HL-60/S4 treated with phorbol 12-myristate 13-acetate at 8.2 ng/mL for 4 days and 3 days (cell line): Measurements from ENCODE around the gene CALD1.

Experiments used
- in situ Hi-C: fragments of 300-500 bp; cut with MboI; formaldehyde crosslinking; loops from 2 replicates; pipeline ENCODE4 v1.15.0; 2022; ENCODE audit warnings: low sequenced_read_pairs

The CALD1 gene

GRCh38 chr7:134890246-134891240 lies 111.1 kb downstream of the CALD1 start:
- in situ Hi-C loops, result no loop called here

GRCh38 chr7:134891262-134891695 lies 111.8 kb downstream of the CALD1 start:
- in situ Hi-C loops, result no loop called here

- in situ Hi-C loops, result no loop called here
Observed at GRCh38 chr7:134891696-134892678, 112.6 kb downstream of the CALD1 start.

- in situ Hi-C loops, result no loop called here
Observed at GRCh38 chr7:134892963-134893362, 113.5 kb downstream of the CALD1 start.

GRCh38 chr7:134893920-134894319 lies 114.5 kb downstream of the CALD1 start:
- in situ Hi-C loops, result no loop called here

- in situ Hi-C loops, result no loop called here
Observed at GRCh38 chr7:134894928-134895327, 115.5 kb downstream of the CALD1 start.

GRCh38 chr7:134896073-134896472 lies 116.6 kb downstream of the CALD1 start:
- in situ Hi-C loops, result no loop called here

GRCh38 chr7:134897936-134898335 lies 118.5 kb downstream of the CALD1 start:
- in situ Hi-C loops, result no loop called here

- in situ Hi-C loops, result no loop called here
Observed at GRCh38 chr7:134899729-134900128, 120.3 kb downstream of the CALD1 start.

GRCh38 chr7:134900166-134900982 lies 120.9 kb downstream of the CALD1 start:
- in situ Hi-C loops, result no loop called here

GRCh38 chr7:134901389-134902020 lies 122.1 kb downstream of the CALD1 start:
- in situ Hi-C loops, result no loop called here

GRCh38 chr7:134902058-134902457 lies 122.6 kb downstream of the CALD1 start:
- in situ Hi-C loops, result no loop called here

- in situ Hi-C loops, result no loop called here
Observed at GRCh38 chr7:134903073-134903790, 123.8 kb downstream of the CALD1 start.

GRCh38 chr7:134905375-134905774 lies 125.9 kb downstream of the CALD1 start:
- in situ Hi-C loops, result no loop called here

- in situ Hi-C loops, result no loop called here
Observed at GRCh38 chr7:134907000-134907399, 127.6 kb downstream of the CALD1 start.

GRCh38 chr7:134907639-134908038 lies 128.2 kb downstream of the CALD1 start:
- in situ Hi-C loops, result no loop called here

GRCh38 chr7:134908289-134908688 lies 128.9 kb downstream of the CALD1 start:
- in situ Hi-C loops, result no loop called here

GRCh38 chr7:134910214-134910890 lies 130.9 kb downstream of the CALD1 start:
- in situ Hi-C loops, result no loop called here

GRCh38 chr7:134910968-134911367 lies 131.5 kb downstream of the CALD1 start:
- in situ Hi-C loops, result no loop called here
